Mesenchymal stem cell (in vitro differentiated cells and primary cell): ENCODE measurements around the gene TTC3.

Experiments
- DNase-seq: peaks from one replicate; pipeline ENCODE4 v3.0.0-alpha.2; 2013
- H2AFZ ChIP-seq: one replicate; pipeline ENCODE4 v1.6.1; 2013; ENCODE audit warnings: low read depth, mild to moderate bottlenecking, control low read depth, inconsistent platforms, low read length, moderate library complexity
- H2AK5ac ChIP-seq: 2 replicates; pipeline ENCODE4 v1.6.1; 2013; ENCODE audit warnings: low read length, moderate library complexity, mild to moderate bottlenecking, inconsistent platforms; ENCODE audit not compliant: severe bottlenecking
- H2BK120ac ChIP-seq: one replicate; pipeline ENCODE4 v1.6.1; 2013; ENCODE audit warnings: low read depth, mild to moderate bottlenecking, inconsistent platforms, low read length, moderate library complexity
- H2BK12ac ChIP-seq, 2 experiments: one replicate each; pipeline ENCODE4 v1.6.1; 2013; ENCODE audit warnings: inconsistent platforms in 2 of 2, low read length in 2 of 2, mild to moderate bottlenecking in 2 of 2, moderate library complexity in 2 of 2, control low read depth in 1 of 2
- H2BK15ac ChIP-seq: one replicate; pipeline ENCODE4 v1.6.1; 2013; ENCODE audit warnings: mild to moderate bottlenecking, low read depth, inconsistent platforms; ENCODE audit not compliant: poor library complexity, severe bottlenecking
- H2BK5ac ChIP-seq: 2 replicates; pipeline ENCODE4 v1.6.1; 2013; ENCODE audit warnings: low read depth, mild to moderate bottlenecking, low read length, control low read depth, inconsistent platforms; ENCODE audit not compliant: poor library complexity, severe bottlenecking
- H3K14ac ChIP-seq, 2 experiments: one replicate each; pipeline ENCODE4 v1.6.1; 2013; ENCODE audit warnings: inconsistent platforms in 2 of 2, low read length in 2 of 2, control low read depth in 1 of 2, mild to moderate bottlenecking in 1 of 2, moderate library complexity in 1 of 2
- H3K18ac ChIP-seq, 2 experiments: one replicate each; pipeline ENCODE4 v1.6.1; 2013; ENCODE audit warnings: inconsistent platforms in 2 of 2, low read length in 2 of 2, control low read depth in 1 of 2, low read depth in 1 of 2, mild to moderate bottlenecking in 1 of 2
- H3K23ac ChIP-seq, 2 experiments: one replicate each; pipeline ENCODE4 v1.6.1; 2013; ENCODE audit warnings: inconsistent platforms in 2 of 2, low read length in 2 of 2, mild to moderate bottlenecking in 2 of 2, moderate library complexity in 2 of 2, control low read depth in 1 of 2
- H3K27ac ChIP-seq: 2 replicates; pipeline ENCODE4 v1.5.1; 2013; ENCODE audit warnings: mild to moderate bottlenecking, moderate library complexity, low read length, control low read depth, inconsistent platforms; ENCODE audit not compliant: poor library complexity, severe bottlenecking
- H3K27me3 ChIP-seq, 2 experiments: 2 replicates each; pipeline versions ENCODE4 v1.6.1 to v1.7.0; 2013; ENCODE audit warnings: low read length in 2 of 2, mild to moderate bottlenecking in 2 of 2, moderate library complexity in 2 of 2, control low read depth in 1 of 2, inconsistent platforms in 1 of 2; ENCODE audit not compliant: control insufficient read depth in 1 of 2, insufficient read depth in 1 of 2
- H3K36me3 ChIP-seq, 2 experiments: 2 replicates each; pipeline versions ENCODE4 v1.6.1 to v1.7.0; 2013; ENCODE audit warnings: low read length in 2 of 2, control low read depth in 1 of 2, inconsistent platforms in 1 of 2, low read depth in 1 of 2, mild to moderate bottlenecking in 1 of 2; ENCODE audit not compliant: insufficient read depth in 2 of 2, control insufficient read depth in 1 of 2
- H3K4ac ChIP-seq, 2 experiments: one replicate each; pipeline ENCODE4 v1.6.1; 2013; ENCODE audit warnings: inconsistent platforms in 2 of 2, low read length in 2 of 2, mild to moderate bottlenecking in 2 of 2, moderate library complexity in 2 of 2, control low read depth in 1 of 2, low read depth in 1 of 2
- H3K4me1 ChIP-seq: 2 replicates; pipeline ENCODE4 v1.6.1; 2013; ENCODE audit warnings: low read depth, low read length, control low read depth; ENCODE audit not compliant: control insufficient read depth, insufficient read depth
- H3K4me2 ChIP-seq: 2 replicates; pipeline ENCODE4 v1.6.1; 2013; ENCODE audit warnings: low read length, mild to moderate bottlenecking, inconsistent platforms; ENCODE audit not compliant: poor library complexity, severe bottlenecking
- H3K4me3 ChIP-seq, 2 experiments: 2 replicates each; pipeline versions ENCODE4 v1.5.1 to v1.7.0; 2013; ENCODE audit warnings: low read length in 2 of 2, mild to moderate bottlenecking in 2 of 2, control low read depth in 1 of 2, low read depth in 1 of 2; ENCODE audit not compliant: insufficient read depth in 1 of 2
- H3K79me1 ChIP-seq: replicated peaks from 2 replicates; pipeline ENCODE4 v1.6.1; 2013; ENCODE audit warnings: mild to moderate bottlenecking, control low read depth, low read length, inconsistent platforms; ENCODE audit not compliant: poor library complexity, severe bottlenecking
- H3K9ac ChIP-seq: 2 replicates; pipeline ENCODE4 v1.7.0; 2013; ENCODE audit warnings: mild to moderate bottlenecking, low read length, moderate library complexity
- H3K9me3 ChIP-seq: 2 replicates; pipeline ENCODE4 v1.7.0; 2013; ENCODE audit warnings: mild to moderate bottlenecking, low read length; ENCODE audit not compliant: control insufficient read depth
- H4K8ac ChIP-seq: one replicate; pipeline ENCODE4 v1.6.1; 2013; ENCODE audit warnings: inconsistent platforms, mild to moderate bottlenecking, low read length, moderate library complexity
- H4K91ac ChIP-seq: one replicate; pipeline ENCODE4 v1.6.1; 2013; ENCODE audit warnings: mild to moderate bottlenecking, low read length, inconsistent platforms
- WGBS: methylation state at CpG from one replicate; pipeline ENCODE4 v1.1.7; 2013; ENCODE audit warnings: mixed read lengths; 5-methylcytosine and 5-hydroxymethylcytosine counted together

The TTC3 gene

GRCh38 chr21:37155186-37155585 is 82.1 kb downstream of the TTC3 start:
- no peak overlapping the region for H3K4me2 ChIP-seq
- no peak overlapping the region for H2BK12ac ChIP-seq
- no peak overlapping the region for H3K14ac ChIP-seq
- H3K4ac ChIP-seq = no peak overlapping the region
- WGBS = no CpG with 5 or more reads among the region's 3 CpGs
- H2BK15ac ChIP-seq = no peak overlapping the region
- H3K9ac ChIP-seq = no peak overlapping the region
- no peak overlapping the region for H2AFZ ChIP-seq
- no peak overlapping the region for H4K91ac ChIP-seq
- no peak overlapping the region for H3K23ac ChIP-seq
- no peak overlapping the region for H3K4me3 ChIP-seq
- no peak overlapping the region for H2BK5ac ChIP-seq
- H3K36me3 ChIP-seq = peaks cover 24 to 96% of the 10 kb centered on the region in 2 experiments
- H2AK5ac ChIP-seq = no peak overlapping the region
- H3K27ac ChIP-seq = no peak overlapping the region
- no peak overlapping the region for H3K18ac ChIP-seq
- no peak for DNase-seq
- no peak overlapping the region for H2BK120ac ChIP-seq
- no peak overlapping the region for H4K8ac ChIP-seq
- H3K79me1 ChIP-seq = peaks cover 13% of the 10 kb centered on the region
- H3K27me3 ChIP-seq = no peaks in the 10 kb centered on the region
- no peaks in the 10 kb centered on the region for H3K9me3 ChIP-seq
- no peaks in the 10 kb centered on the region for H3K4me1 ChIP-seq

- Histone ChIP-seq H2BK15ac (no peak overlapping the region), H3K27ac (no peak overlapping the region), H3K9ac (no peak overlapping the region), H2AK5ac (no peak overlapping the region), H2BK5ac (no peak overlapping the region), H3K27me3 (no peaks in the 10 kb centered on the region), H3K23ac (no peak overlapping the region), H3K4me2 (no peak overlapping the region), H4K91ac (no peak overlapping the region), H3K4me1 (no peaks in the 10 kb centered on the region), H3K18ac (no peak overlapping the region), H2BK12ac (no peak overlapping the region), H3K4me3 (no peak overlapping the region), H4K8ac (no peak overlapping the region), H2AFZ (no peak overlapping the region), H3K14ac (no peak overlapping the region), H2BK120ac (no peak overlapping the region), H3K36me3 (peaks cover 31 to 98% of the 10 kb centered on the region in 2 experiments), H3K4ac (no peak overlapping the region), H3K9me3 (no peaks in the 10 kb centered on the region), H3K79me1 (peaks cover 15% of the 10 kb centered on the region)
- 60% methylated on average over 3 of the region's 3 CpGs for WGBS
- DNase-seq = no peak
Observed at GRCh38 chr21:37157938-37158337, 84.9 kb downstream of the TTC3 start.

- H3K4me1 ChIP-seq = no peaks in the 10 kb centered on the region
- peaks cover 11% of the 10 kb centered on the region for H3K79me1 ChIP-seq
- no peak overlapping the region for H2BK12ac ChIP-seq
- no peak overlapping the region for H2AFZ ChIP-seq
- H2BK15ac ChIP-seq = no peak overlapping the region
- peaks cover 31 to 98% of the 10 kb centered on the region in 2 experiments for H3K36me3 ChIP-seq
- no peak overlapping the region for H4K8ac ChIP-seq
- 75% methylated on average over 8 of the region's 8 CpGs for WGBS
- H3K27ac ChIP-seq = no peak overlapping the region
- H3K4ac ChIP-seq = no peak overlapping the region
- H3K18ac ChIP-seq = no peak overlapping the region
- no peaks in the 10 kb centered on the region for H3K27me3 ChIP-seq
- H4K91ac ChIP-seq = peak overlapping the region; percentile 47
- no peak overlapping the region for H3K4me3 ChIP-seq
- no peak overlapping the region for H3K4me2 ChIP-seq
- H3K9me3 ChIP-seq = no peaks in the 10 kb centered on the region
- no peak overlapping the region for H2BK5ac ChIP-seq
- H3K14ac ChIP-seq = no peak overlapping the region
- no peak overlapping the region for H2AK5ac ChIP-seq
- H3K9ac ChIP-seq = no peak overlapping the region
- H2BK120ac ChIP-seq = no peak overlapping the region
- DNase-seq = peak; percentile 78
- H3K23ac ChIP-seq = no peak overlapping the region
Observed at GRCh38 chr21:37159053-37159776, 86.2 kb downstream of the TTC3 start.

DNA sequence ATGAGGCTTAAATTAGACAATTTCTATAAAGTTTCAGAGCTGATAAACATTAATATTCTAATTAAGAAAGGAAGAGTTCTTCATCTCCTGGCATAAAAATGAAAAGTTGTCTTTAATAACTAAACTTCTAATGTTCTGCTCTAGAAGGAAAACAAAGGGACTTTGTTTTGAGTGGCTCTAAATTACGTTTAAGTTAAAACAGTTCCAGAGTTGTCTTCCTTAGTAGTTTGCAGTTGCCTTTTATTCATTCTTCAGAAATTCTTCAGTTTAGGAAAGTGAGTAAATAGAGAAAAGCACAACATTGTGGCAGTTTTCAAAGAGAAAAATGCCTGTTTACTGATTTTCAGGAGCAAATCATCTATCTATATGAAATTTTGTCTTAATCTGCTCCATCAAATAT is 86.9 kb downstream of the TTC3 start:
- no peak for DNase-seq
- no peak overlapping the region for H3K27ac ChIP-seq
- H2BK120ac ChIP-seq = no peak overlapping the region
- peaks cover 11% of the 10 kb centered on the region for H3K79me1 ChIP-seq
- no peak overlapping the region for H4K8ac ChIP-seq
- H3K18ac ChIP-seq = no peak overlapping the region
- H3K4ac ChIP-seq = no peak overlapping the region
- H2AFZ ChIP-seq = no peak overlapping the region
- no peak overlapping the region for H3K14ac ChIP-seq
- no peak overlapping the region for H3K9ac ChIP-seq
- H2BK15ac ChIP-seq = no peak overlapping the region
- no peak overlapping the region for H4K91ac ChIP-seq
- H3K4me1 ChIP-seq = no peaks in the 10 kb centered on the region
- no peaks in the 10 kb centered on the region for H3K9me3 ChIP-seq
- no peak overlapping the region for H2BK5ac ChIP-seq
- no peak overlapping the region for H3K4me3 ChIP-seq
- H3K36me3 ChIP-seq = peaks cover 28 to 100% of the 10 kb centered on the region in 2 experiments
- H3K23ac ChIP-seq = no peak overlapping the region
- H2BK12ac ChIP-seq = no peak overlapping the region
- no peak overlapping the region for H3K4me2 ChIP-seq
- H2AK5ac ChIP-seq = no peak overlapping the region
- H3K27me3 ChIP-seq = no peaks in the 10 kb centered on the region
- WGBS = 100% methylated on average over 1 of the region's 1 CpG
